ENCODE results near the gene CCDC167.

DNA sequence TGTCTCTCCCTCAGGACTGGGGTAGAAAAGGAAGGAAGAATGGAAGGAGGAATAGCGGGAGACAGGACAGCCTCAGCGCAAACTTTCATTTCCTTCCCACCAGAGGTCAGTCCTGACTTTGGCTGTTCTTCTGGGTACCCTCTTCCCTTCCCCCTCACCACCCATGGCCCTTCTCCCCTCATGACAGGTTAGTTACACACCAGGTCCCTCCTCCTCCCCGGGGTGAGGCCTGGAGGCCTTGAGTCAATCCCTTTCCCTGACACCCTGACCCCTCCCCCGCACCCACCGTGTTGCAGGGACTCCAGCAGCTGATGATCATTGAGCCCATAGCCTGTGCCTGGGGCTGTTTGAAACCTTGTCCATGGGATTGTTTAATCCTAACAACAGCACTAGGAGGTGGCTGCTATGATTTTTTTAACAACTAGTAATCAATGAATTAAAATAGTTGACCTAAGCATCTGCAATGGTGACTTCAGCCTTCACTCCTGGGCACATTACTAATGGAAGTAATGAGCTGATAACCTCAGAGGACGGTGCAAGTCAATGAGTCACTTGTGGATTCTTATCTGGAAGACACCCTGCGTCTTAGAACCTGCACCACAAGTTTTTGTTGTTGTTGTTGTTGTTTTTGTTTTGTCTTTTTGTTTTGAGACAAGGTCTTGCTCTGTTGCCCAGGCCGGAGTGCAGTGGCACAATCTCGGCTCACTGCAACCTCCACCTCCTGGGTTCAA lies 46.6 kb upstream of the CCDC167 start:
- TF ChIP-seq, protein P1, sequence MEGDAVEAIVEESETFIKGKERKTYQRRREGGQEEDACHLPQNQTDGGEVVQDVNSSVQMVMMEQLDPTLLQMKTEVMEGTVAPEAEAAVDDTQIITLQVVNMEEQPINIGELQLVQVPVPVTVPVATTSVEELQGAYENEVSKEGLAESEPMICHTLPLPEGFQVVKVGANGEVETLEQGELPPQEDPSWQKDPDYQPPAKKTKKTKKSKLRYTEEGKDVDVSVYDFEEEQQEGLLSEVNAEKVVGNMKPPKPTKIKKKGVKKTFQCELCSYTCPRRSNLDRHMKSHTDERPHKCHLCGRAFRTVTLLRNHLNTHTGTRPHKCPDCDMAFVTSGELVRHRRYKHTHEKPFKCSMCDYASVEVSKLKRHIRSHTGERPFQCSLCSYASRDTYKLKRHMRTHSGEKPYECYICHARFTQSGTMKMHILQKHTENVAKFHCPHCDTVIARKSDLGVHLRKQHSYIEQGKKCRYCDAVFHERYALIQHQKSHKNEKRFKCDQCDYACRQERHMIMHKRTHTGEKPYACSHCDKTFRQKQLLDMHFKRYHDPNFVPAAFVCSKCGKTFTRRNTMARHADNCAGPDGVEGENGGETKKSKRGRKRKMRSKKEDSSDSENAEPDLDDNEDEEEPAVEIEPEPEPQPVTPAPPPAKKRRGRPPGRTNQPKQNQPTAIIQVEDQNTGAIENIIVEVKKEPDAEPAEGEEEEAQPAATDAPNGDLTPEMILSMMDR (conservative IDR thresholded peaks at IDR 0.05; ENCODE audit: low read depth, low read length) = no peak
- no peak for TF ChIP-seq EZH2 (IDR thresholded peaks at IDR 0.05; ENCODE audit: borderline replicate concordance, low read depth, low read length, poor library complexity, severe bottlenecking)

Data from A673 (cell line).